H1 (cell line): Measurements from ENCODE around the gene KHDC4.
"Not testable (repeated sequence)": the region's sequence is repeated elsewhere in the genome, so short reads cannot be mapped to it uniquely, and the experiment has no call there.

ENCODE experiments used
- CTCF ChIP-seq, 3 experiments: IDR thresholded peaks; 1 replicate in 2 of 3; 2 replicates in 1 of 3; pipeline versions ENCODE4 v1.5.1 to v1.6.1; 2011; ENCODE audit warnings: low read length in 3 of 3, mild to moderate bottlenecking in 3 of 3, inconsistent platforms in 2 of 3, low read depth in 1 of 3, moderate library complexity in 1 of 3; ENCODE audit not compliant: insufficient read depth in 1 of 3; ENCODE audit errors: control extremely low read depth in 1 of 3
- SIN3A ChIP-seq, 2 experiments: IDR thresholded peaks in 1 of 2; conservative IDR thresholded peaks in 1 of 2; 2 replicates each; pipeline ENCODE4 v1.6.1; 2011 to 2012; ENCODE audit warnings: low read length in 2 of 2, improper control_type of control experiment in 1 of 2, low read depth in 1 of 2, mild to moderate bottlenecking in 1 of 2

- not testable (repeated sequence) for TF ChIP-seq SIN3A (conservative IDR thresholded peaks at IDR 0.05 in 1 of 2, IDR thresholded peaks at IDR 0.05 in 1 of 2; ENCODE audit: low read depth in 1 of 2, low read length in 2 of 2); CTCF (IDR thresholded peaks at IDR 0.05; ENCODE audit: control extremely low read depth in 1 of 3, insufficient read depth in 1 of 3, low read depth in 1 of 3, low read length in 3 of 3)
These were observed 37.7 kb downstream of the KHDC4 start for GRCh38 chr1:155896476-155896875.
